Posterior cingulate gyrus (tissue), 11 donors: Measurements from ENCODE around the gene PSME2.

Experiments
- DNase-seq, 10 donors: peaks; one replicate each; pipeline versions ENCODE4 v3.0.0 to v3.0.0-alpha.2; 2020 to 2021; ENCODE audit warnings: mixed read lengths in 3 of 10
- intact Hi-C: fragments of 100-400 bp; cut with DNase I; formaldehyde crosslinking; loops from one replicate; pipeline ENCODE4 v1.15.1; 2023

Gene PSME2

GRCh38 chr14:24157331-24157730 is 10.9 kb upstream of the PSME2 start:
- intact Hi-C loops: no loop called here

DNA sequence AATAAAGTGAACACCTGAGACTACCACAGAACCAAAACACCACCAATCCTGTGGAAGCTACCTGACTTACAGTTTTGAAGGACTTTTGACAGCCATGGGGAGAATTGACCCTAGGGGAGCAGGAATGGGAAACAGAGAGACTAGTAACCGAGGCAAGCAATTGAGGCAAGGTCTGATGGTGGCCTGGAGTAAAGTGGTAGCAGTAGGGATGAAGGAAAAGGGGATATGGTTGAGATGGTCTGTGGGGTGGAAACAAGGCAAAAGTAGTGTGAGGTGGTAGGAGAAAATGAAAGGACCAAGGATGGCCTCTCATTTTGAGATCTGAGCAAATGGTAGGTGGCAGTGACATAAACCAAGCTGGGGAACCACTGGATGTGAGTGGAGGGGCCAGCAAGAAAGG is 10.4 kb upstream of the PSME2 start:
- DNase-seq: no peak
- intact Hi-C loops: no loop called here

More at GRCh38 chr14:24157331-24157730, 10.9 kb upstream of the PSME2 start:
- DNase-seq: peak in 3 of 10 donors; percentile 52 to 53 (median 53)

DNA sequence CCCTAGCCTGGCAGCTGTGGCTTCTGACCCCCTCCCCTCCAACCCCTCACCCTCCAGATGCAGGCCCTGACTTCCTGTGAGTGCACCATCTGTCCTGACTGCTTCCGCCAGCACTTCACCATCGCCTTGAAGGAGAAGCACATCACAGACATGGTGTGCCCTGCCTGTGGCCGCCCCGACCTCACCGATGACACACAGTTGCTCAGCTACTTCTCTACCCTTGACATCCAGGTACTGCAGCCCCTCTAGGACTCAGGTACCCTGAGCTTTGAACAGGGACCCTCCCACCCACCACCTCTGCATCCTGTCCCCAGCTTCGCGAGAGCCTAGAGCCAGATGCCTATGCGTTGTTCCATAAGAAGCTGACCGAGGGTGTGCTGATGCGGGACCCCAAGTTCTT is 8.7 kb upstream of the PSME2 start:
- intact Hi-C loops: no loop called here
- DNase-seq: peak in 2 of 10 donors; percentile 15 to 65

DNA sequence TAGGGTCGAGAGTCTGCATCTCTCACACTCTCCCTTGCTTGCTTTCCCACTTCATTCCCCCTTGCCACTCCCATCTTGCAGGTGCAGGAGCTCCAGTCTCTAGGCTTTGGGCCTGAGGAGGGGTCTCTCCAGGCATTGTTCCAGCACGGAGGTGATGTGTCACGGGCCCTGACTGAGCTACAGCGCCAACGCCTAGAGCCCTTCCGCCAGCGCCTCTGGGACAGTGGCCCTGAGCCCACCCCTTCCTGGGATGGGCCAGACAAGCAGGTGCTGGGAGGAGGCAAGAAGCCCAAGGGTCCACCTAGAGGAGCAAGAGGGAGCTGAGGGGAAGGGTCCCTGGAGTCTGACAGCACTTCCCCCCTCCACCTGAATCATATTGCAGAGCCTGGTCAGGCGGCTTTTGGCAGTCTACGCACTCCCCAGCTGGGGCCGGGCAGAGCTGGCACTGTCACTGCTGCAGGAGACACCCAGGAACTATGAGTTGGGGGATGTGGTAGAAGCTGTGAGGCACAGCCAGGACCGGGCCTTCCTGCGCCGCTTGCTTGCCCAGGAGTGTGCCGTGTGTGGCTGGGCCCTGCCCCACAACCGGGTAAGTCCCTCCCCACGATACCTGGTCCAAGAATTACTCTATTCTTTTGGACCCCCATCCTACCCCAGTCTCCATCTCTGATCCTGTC is 5.1 kb upstream of the PSME2 start:
- intact Hi-C loops: no loop called here
- peak in 2 of 10 donors; percentile 27 to 78 for DNase-seq

DNA sequence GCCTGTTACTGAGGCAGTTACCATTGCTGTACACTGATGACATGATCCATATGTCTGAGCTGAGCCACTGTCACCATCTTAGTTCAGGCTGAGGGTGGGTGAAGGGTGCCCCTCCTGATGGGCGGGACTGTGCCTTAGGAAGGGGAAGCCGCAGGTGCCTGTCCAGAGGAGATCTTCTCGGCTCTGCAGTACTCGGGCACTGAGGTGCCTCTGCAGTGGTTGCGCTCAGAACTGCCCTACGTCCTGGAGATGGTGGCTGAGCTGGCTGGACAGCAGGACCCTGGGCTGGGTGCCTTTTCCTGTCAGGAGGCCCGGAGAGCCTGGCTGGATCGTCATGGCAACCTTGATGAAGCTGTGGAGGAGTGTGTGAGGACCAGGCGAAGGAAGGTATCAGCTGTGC is 4.6 kb upstream of the PSME2 start:
- intact Hi-C loops: no loop called here

DNA sequence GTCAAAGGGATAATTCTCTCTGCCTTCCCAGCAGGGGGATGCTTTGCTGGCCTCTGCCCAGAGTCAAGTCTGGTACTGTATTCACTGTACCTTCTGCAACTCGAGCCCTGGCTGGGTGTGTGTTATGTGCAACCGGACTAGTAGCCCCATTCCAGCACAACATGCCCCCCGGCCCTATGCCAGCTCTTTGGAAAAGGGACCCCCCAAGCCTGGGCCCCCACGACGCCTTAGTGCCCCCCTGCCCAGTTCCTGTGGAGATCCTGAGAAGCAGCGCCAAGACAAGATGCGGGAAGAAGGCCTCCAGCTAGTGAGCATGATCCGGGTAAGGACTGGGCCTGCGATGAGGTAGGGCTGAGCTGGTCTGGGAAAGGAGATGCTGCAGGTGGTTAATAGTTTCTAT is 4.2 kb upstream of the PSME2 start:
- DNase-seq: peak in 2 of 10 donors; percentile 55 to 59
- intact Hi-C loops: no loop called here

More for the DNA sequence above, 4.6 kb upstream of the PSME2 start:
- DNase-seq: peak in 2 of 10 donors; percentile 28 to 45

- peak in 1 of 10 donors; percentile 69 for DNase-seq
- intact Hi-C loops: no loop called here
These were observed 3.7 kb upstream of the PSME2 start for GRCh38 chr14:24150061-24150460.

- intact Hi-C loops: no loop called here
- peak in 1 of 10 donors; percentile 32 for DNase-seq
These were observed 3.0 kb upstream of the PSME2 start for GRCh38 chr14:24149302-24149969.

GRCh38 chr14:24147761-24148428 is 1.5 kb upstream of the PSME2 start:
- DNase-seq: peak in 1 of 10 donors; percentile 51
- intact Hi-C loops: loop anchor here (1.0 to 2.0 kb wide), 2 partner anchors 13 to 34 kb away; partner anchors contain the start of genes DCAF11, IRF9 and NRL

DNA sequence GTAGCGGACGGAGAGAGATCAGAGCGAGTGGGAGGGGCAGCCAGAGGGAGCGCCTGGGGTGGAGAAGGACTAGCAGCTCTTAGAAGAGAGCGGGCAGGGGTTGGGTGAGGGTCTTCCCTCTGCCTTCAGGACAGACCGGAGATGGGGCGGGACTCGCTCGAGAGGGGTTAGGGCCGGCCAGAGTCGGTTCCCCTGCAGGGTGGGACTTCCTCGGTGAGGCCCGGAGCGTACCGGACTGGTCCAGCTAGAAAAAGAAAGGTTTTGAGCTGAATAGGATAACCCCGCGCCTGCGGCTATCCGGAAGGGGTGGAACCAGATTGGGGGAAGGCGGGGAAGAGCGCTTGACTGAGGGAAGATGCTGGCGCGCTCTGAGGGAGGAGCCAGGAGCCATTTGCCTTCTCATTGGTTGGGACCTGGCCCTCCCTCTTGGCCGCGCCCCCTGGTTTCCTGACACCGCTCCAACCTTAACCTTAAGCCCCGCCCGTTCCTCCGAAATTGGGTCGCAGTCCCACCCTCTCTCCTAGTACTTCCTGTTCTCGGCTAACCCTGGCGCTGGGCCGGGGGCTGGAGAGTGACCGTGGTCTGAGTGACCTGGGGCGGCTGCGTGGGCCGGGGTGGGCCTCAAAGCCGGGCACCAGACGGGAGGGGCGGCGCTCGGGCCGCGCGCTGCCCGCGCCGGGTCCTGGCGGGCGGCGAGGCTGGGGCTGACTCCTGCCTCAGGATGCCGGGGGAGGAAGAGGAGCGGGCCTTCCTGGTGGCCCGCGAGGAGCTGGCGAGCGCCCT is 759 bp upstream of the PSME2 start, which contains the start of gene RNF31:
TSS of gene RNF31 (plus strand) at position 521 of the 783 bp plus-strand sequence. CDS start at position 722, 201 bp downstream.
- intact Hi-C loops: loop anchor here (1.0 to 2.0 kb wide), 2 partner anchors 14 to 33 kb away; partner anchors contain the start of genes DCAF11, IRF9 and NRL
- DNase-seq: peak; percentile 96 to 100 (median 98)

DNA sequence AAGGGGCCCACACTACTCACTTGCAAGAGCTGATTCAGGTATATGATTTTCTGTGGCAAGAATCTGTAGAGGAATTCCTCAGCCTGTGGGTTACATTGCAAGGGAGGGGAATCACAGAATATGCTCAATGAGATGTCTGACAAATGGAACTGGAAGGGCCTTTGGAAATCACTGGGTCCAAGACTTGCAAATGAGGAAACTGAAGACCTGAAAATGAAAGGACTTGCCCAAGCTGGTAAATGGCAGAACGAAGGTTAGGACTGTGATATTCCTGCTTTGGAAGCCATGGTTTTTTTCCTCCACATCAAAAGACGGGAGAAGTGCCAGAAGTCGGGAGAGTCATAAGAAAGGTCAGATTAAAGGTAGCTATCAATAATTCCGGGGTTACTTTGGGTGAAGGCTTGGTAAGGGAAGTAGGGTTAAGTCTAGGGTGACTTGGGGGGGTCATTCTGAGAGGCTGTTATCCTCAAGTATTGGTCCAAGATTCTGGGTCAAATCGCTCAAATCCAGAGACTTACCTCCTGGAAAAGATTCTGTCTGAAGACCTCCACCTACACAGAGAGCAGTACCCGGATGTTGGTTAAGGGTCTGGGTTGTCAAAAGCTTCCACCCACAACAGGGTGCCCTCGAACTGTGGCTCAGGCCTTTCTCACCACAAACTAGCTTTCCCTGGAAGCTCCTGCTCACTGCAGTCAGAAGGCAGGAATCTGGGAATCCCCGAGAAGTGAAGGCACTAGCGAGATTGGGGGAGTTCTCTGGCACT is 539 bp downstream of the PSME2 start:
- intact Hi-C loops: loop anchor here (2.0 kb wide), 1 partner anchor 15 kb away; the partner anchor contains the start of gene IRF9
- DNase-seq: no peak

- intact Hi-C loops: no loop called here
- peak in 1 of 10 donors; percentile 54 for DNase-seq
These were observed 1.2 kb downstream of the PSME2 start for GRCh38 chr14:24145219-24145618.

DNA sequence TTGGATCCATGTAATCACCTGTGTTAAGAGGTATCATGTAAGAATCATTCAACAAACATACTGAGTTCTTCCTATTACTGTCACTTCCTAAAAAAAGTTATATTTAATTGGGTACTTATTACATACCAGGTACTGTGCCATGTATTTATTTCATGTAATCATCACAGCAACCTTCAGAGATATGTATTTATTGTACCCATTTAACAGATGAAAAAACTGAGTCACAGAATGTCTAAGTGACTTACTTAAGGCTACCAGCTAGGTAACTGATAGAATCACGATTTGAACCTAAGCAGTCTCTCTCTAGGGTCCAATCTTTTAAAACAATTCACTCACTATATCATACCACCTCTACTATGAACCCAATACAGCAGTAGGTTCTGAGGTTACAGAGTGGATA is 2.0 kb downstream of the PSME2 start:
- intact Hi-C loops: no loop called here
- DNase-seq: no peak

GRCh38 chr14:24143511-24143910 is 2.9 kb downstream of the PSME2 start:
- intact Hi-C loops: no loop called here
- no peak for DNase-seq

GRCh38 chr14:24141097-24141880 is 5.1 kb downstream of the PSME2 start, which contains the start of gene EMC9:
Gene EMC9 (minus strand): TSS chr14:24141591. CDS start chr14:24141304, 287 bp downstream.
- intact Hi-C loops: loop anchor here (2.0 kb wide), 1 partner anchor 26 kb away; the partner anchor contains the start of genes DCAF11 and NRL
- peak; percentile 99 to 100 (median 100) for DNase-seq

GRCh38 chr14:24139272-24139934 is 7.0 kb downstream of the PSME2 start:
- intact Hi-C loops: no loop called here
- DNase-seq: peak in 1 of 10 donors; percentile 81

DNA sequence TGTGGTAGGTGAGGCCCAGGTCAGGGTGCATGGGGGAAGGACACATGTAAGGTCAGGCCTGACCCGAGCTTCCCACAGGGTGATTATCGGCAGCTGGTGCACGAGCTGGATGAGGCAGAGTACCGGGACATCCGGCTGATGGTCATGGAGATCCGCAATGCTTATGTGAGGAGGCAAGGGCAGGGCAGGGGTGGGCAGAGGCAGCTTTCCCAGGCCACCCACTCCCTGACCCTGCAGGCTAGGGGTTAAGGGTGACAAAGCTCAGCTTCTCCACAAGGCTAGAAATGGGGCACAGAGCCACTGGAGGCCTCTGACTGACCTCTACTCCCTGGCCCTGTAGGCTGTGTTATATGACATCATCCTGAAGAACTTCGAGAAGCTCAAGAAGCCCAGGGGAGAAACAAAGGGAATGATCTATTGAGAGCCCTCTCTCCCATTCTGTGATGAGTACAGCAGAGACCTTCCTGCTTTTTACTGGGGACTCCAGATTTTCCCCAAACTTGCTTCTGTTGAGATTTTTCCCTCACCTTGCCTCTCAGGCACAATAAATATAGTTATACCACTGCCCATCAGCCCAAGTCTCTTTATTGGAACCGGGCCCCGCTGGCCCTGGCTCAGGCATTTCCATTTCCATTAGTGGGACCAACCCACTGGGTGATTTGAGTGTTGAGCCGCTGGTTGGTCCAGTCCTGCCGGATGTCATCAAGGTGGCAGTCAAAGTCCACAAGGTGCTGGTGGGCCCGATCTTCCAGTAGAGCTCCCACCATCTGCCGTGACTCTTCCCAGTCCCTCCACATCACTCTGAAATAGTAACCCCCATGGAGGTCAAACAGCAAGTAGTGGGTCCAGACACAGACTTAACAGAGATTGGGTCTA is 7.8 kb downstream of the PSME2 start:
- intact Hi-C loops: no loop called here
- DNase-seq: peak in 1 of 10 donors; percentile 61
